Heart right ventricle (tissue), 16 donors: ENCODE measurements around the gene VSTM5. TPM values are rescaled to one million over a fixed set of nuclear protein-coding genes. Genes with fewer than 3 reads are reported as not detected.
A peak's percentile ranks its signal among the peaks of the same experiment; 100 is the strongest.
"Not testable (repeated sequence)": the region's sequence is repeated elsewhere in the genome, so short reads cannot be mapped to it uniquely, and the experiment has no call there.

ENCODE experiments used
- ATAC-seq, 8 donors: fragments of 200-7000 bp; cut with Tn5 transposase; one replicate each; pipeline ENCODE4 v1.9.1; 2020; ENCODE audit warnings: mild to moderate bottlenecking in 8 of 8, moderate library complexity in 8 of 8, moderate number of reproducible peaks in 1 of 8
- DNase-seq, 2 donors: peaks; one replicate each; pipeline ENCODE4 v3.0.0-alpha.2; 2020
- H3K27ac ChIP-seq, 10 donors: fragments of 200-600 bp; sonication (generic) in 2 of 10; one replicate each; pipeline versions ENCODE4 v1.5.0 to v1.8.0; 2020 to 2022; ENCODE audit warnings: mild to moderate bottlenecking in 3 of 10
- H3K27me3 ChIP-seq, 7 donors: fragments of 200-600 bp; one replicate each; pipeline ENCODE4 v1.8.0; 2021 to 2022; ENCODE audit warnings: mild to moderate bottlenecking in 2 of 7
- H3K36me3 ChIP-seq, 9 donors: fragments of 200-600 bp; sonication (generic) in 1 of 9; one replicate each; pipeline versions ENCODE4 v1.5.0 to v1.8.0; 2020 to 2022; ENCODE audit warnings: mild to moderate bottlenecking in 2 of 9
- H3K4me1 ChIP-seq, 9 donors: fragments of 200-600 bp; sonication (generic) in 1 of 9; one replicate each; pipeline versions ENCODE4 v1.5.0 to v1.8.0; 2020 to 2022; ENCODE audit warnings: mild to moderate bottlenecking in 4 of 9
- H3K4me3 ChIP-seq, 10 donors: fragments of 200-600 bp; sonication (generic) in 2 of 10; one replicate each; pipeline versions ENCODE4 v1.5.0 to v1.8.0; 2020 to 2022; ENCODE audit warnings: mild to moderate bottlenecking in 7 of 10, moderate library complexity in 2 of 10
- H3K9me3 ChIP-seq, 11 donors: fragments of 200-600 bp in 10 of 11; sonication (generic) in 2 of 11; one replicate each; pipeline versions ENCODE4 v1.5.0 to v1.8.0; 2013 to 2022; ENCODE audit warnings: mild to moderate bottlenecking in 2 of 11, control low read depth in 1 of 11, moderate library complexity in 1 of 11
- WGBS, 2 donors: extraction: QIAGEN DNeasy Blood & Tissue Kit; methylation state at CpG; one replicate each; pipeline ENCODE4 v1.1.7; 2013; ENCODE audit warnings: inconsistent platforms in 1 of 2; 5-methylcytosine and 5-hydroxymethylcytosine counted together
- intact Hi-C, 10 donors: fragments of 100-400 bp; cut with DNase I; formaldehyde crosslinking; loops; one replicate each; pipeline versions ENCODE4 v1.11.1 to v1.14.2; 2022
- polyA plus RNA-seq, 2 donors: library from polyadenylated mRNA; stranded (reverse); fragments of 200-250 nt; gene quantifications; one replicate each; pipeline ENCODE4 v1.2.3, GENCODE V29; 2013
- total RNA-seq, 10 donors: library from RNA; stranded (reverse); fragmentation: NEBNext Ultra II Directional in 3 of 10; extraction: Animal tissue kit (Norgen Biotek cat#: 25700) in 3 of 10; gene quantifications; one replicate each; pipeline versions ENCODE4 v1.2.1 to v1.2.4, GENCODE V29; 2021 to 2023
- TF ChIP-seq, protein P1 (sequence below), 9 donors: fragments of 200-600 bp; sonication (generic) in 2 of 9; IDR thresholded peaks; one replicate each; pipeline versions ENCODE4 v1.5.0 to v1.8.0; 2021 to 2022; ENCODE audit warnings: antibody characterized with exemption in 9 of 9, mild to moderate bottlenecking in 5 of 9, moderate library complexity in 1 of 9
- donor health status: Arrhythmogenic right ventricular cardiomyopathy.
- donor health status: ischemic (EF 13 %, LVEDD 7.1; RV severe dilation, severe dysfunction).
- donor health status: healthy with polysubstance abuse.
- donor health status: DM: no; HTN: yes; CAD: no.
- donor health status: DM: no; HTN: no; CAD: no.
- donor health status: ischemic (EF 25% LVEDD 6.9; RV normal size, moderate dysfunction).
- donor health status: ischemic (EF 25% LVEDD 5.7; RV mildly dilated, moderate dysfunction).
- donor health status: healthy.
- donor health status: DM: yes; HTN: yes; CAD: no.
- donor health status: Ischemic cardiomyopathy.
- donor health status: ischemic (EF 35%, LVEDD 5.7; RV mildly dilated, moderate dysfunction).
- donor health status: nonischemic (EF 11% LVEDD 7.7; RV severe dilation, severe dysfunction).
- donor health status: DM: yes; HTN: yes; CAD: no.
- donor health status: PGD.
- donor health status: ischemic (EF 29% LVEDD 5.4; RV normal size, mild dysfunction).
- donor health status: nonischemic (EF 23%, LVEDD 6.1; RV moderate dilation, normal function).

Gene VSTM5
- total and polyA plus RNA-seq, 12 donors, result 0.06 to 0.37 (median 0.20) TPM; not detected in 5

DNA sequence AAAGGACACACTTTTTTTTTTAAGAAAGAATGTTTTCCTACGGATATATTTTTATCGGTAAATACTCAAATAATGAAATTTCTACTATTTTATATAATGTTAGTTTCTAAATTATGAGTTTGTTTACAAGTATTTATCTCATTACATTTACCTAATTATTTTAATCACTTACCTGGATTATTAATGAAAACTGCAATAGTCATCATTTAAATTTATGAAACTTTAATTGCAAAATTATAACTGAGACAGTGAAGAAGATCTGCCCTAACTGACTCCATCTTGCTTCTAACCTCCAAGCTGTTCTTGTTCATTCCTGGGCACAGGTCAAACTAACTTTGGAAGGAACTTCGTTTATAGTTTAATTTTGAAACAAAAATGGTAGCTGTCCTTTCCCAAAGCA is 25.2 kb upstream of the VSTM5 start:
- DNase-seq (no peak), ATAC-seq (no peak)
- Histone ChIP-seq H3K27me3 (no peaks in the 10 kb centered on the region), H3K27ac (no peak overlapping the region), H3K9me3 (no peaks in the 10 kb centered on the region), H3K4me3 (no peak overlapping the region), H3K36me3 (no peaks in the 10 kb centered on the region), H3K4me1 (no peaks in the 10 kb centered on the region)
- intact Hi-C loops, result no loop called here
- 86 to 88% methylated on average over 3 of the region's 3 CpGs for WGBS, 2 donors
- TF ChIP-seq, protein P1, sequence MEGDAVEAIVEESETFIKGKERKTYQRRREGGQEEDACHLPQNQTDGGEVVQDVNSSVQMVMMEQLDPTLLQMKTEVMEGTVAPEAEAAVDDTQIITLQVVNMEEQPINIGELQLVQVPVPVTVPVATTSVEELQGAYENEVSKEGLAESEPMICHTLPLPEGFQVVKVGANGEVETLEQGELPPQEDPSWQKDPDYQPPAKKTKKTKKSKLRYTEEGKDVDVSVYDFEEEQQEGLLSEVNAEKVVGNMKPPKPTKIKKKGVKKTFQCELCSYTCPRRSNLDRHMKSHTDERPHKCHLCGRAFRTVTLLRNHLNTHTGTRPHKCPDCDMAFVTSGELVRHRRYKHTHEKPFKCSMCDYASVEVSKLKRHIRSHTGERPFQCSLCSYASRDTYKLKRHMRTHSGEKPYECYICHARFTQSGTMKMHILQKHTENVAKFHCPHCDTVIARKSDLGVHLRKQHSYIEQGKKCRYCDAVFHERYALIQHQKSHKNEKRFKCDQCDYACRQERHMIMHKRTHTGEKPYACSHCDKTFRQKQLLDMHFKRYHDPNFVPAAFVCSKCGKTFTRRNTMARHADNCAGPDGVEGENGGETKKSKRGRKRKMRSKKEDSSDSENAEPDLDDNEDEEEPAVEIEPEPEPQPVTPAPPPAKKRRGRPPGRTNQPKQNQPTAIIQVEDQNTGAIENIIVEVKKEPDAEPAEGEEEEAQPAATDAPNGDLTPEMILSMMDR (IDR thresholded peaks at IDR 0.05), result no peak

DNA sequence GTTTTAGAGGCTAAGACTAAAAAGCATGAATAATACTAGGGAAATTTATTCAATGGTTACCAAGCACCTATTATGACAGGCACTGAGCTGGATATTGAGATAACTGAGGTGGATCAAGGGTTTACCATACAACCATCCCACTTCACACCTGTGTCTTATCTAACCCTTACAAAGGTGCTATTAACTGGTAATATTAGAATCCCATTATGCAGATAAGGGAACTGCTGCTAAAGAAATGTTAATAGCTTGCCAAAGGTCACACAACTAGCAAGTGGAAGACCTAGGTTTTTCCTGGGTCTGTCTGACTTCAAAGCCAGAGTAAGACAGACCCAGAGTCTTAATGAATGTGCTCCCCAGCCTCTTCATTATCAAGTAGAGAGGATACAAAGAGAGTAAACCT is 21.1 kb upstream of the VSTM5 start:
- DNase-seq, result no peak
- Histone ChIP-seq H3K36me3 (no peaks in the 10 kb centered on the region), H3K4me3 (no peak overlapping the region), H3K27ac (no peak overlapping the region), H3K4me1 (no peaks in the 10 kb centered on the region), H3K9me3 (no peaks in the 10 kb centered on the region), H3K27me3 (no peaks in the 10 kb centered on the region)
- intact Hi-C loops, result no loop called here
- ATAC-seq, result no peak
- TF ChIP-seq, protein P1 (IDR thresholded peaks at IDR 0.05), result no peak

DNA sequence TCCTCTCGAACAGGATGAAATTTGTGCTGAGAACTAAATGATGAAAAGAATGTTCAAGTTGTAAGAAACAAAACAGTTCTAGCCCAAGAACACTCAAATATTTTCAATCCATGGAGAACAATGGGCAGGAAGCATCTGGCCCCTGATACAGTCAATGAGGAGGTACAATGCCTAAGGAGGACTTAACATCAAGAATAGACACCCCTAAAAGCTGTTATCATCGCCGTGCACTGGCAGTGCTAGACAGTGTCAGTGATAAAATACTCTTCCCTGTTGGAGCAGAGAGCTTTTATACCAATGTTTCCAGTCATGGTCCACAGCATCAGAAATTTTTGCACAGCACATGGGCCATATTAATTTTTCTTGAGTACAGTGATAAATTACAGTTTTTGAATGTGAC is 20.2 kb upstream of the VSTM5 start:
- Histone ChIP-seq H3K36me3 (no peaks in the 10 kb centered on the region), H3K9me3 (no peaks in the 10 kb centered on the region), H3K4me1 (no peaks in the 10 kb centered on the region), H3K27ac (no peak overlapping the region), H3K4me3 (no peak overlapping the region), H3K27me3 (no peaks in the 10 kb centered on the region)
- TF ChIP-seq, protein P1 (IDR thresholded peaks at IDR 0.05), result no peak
- intact Hi-C loops, result no loop called here
- no peak for ATAC-seq
- DNase-seq, result no peak
- WGBS, 2 donors, result 69 to 70% methylated on average over 3 of the region's 3 CpGs

DNA sequence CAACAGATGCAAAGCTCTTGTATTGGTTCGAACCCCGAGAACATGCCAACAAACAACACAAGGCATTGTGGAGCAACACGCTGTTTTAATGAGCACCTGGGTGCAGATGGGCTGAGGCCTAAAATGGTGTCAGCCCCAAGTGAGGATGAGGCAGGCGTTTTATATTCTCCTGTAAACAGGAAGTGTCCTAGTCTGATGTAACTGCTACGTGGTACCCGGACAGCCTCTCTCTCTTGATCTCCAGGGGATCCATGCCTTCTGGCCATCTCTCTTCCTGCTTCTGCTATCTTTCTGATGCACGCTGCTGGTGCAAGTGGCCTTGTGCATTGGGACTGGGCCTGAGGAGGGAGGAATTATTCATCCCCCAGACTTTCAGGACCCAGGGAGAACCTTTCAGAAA is 19.4 kb upstream of the VSTM5 start:
- DNase-seq, result no peak
- TF ChIP-seq, protein P1 (IDR thresholded peaks at IDR 0.05), result no peak
- intact Hi-C loops, result no loop called here
- Histone ChIP-seq H3K27ac (no peak overlapping the region), H3K36me3 (no peaks in the 10 kb centered on the region), H3K9me3 (no peaks in the 10 kb centered on the region), H3K27me3 (no peaks in the 10 kb centered on the region), H3K4me3 (no peak overlapping the region), H3K4me1 (no peaks in the 10 kb centered on the region)
- ATAC-seq, result no peak
- WGBS, 2 donors, result 66 to 68% methylated on average over 7 of the region's 7 CpGs

DNA sequence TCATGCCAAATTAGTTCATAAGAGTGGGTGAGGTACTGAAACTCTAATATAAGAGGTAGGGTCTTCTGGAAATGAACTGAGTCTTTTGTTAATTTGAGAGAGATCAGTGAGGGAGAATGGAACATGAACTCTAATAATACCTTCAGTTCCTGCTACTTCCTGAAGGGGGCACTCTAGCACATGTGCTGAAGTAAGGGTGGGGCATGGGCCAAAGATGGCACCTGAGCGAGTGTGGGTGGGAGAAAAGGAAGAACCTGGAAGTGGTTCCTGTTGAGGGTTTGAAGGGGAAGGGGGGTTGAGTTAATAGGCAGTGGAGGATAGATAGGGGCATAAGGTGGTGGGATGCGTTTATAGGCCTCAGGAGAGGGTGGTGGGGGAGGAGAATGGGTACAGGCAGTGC is 18.0 kb upstream of the VSTM5 start:
- H3K9me3 ChIP-seq, H3K4me1 ChIP-seq, intact Hi-C loops, DNase-seq, H3K27ac ChIP-seq, H3K36me3 ChIP-seq, H3K27me3 ChIP-seq, H3K4me3 ChIP-seq, ATAC-seq: not testable (repeated sequence)
- TF ChIP-seq, protein P1 (IDR thresholded peaks at IDR 0.05), result peak in 1 of 9 donors; percentile 11
- 76 to 86% methylated on average over 2 of the region's 2 CpGs for WGBS, 2 donors
